Left forelimb (tissue), 1 donor: ENCODE data around the gene SMIM35.

Experiments
- DNase-seq: peaks from one replicate; pipeline ENCODE4 v3.0.0-alpha.2; 2018; ENCODE audit warnings: low spot score

The SMIM35 gene

GRCh38 chr11:118057251-118058145 lies 29.3 kb downstream of the SMIM35 start:
- DNase-seq: peak; percentile 34

- no peak for DNase-seq
Measured at GRCh38 chr11:118056806-118057205, 30.0 kb downstream of the SMIM35 start.

GRCh38 chr11:118055966-118056365 lies 30.8 kb downstream of the SMIM35 start:
- DNase-seq: peak; percentile 38

GRCh38 chr11:118054712-118055640 lies 31.8 kb downstream of the SMIM35 start:
- DNase-seq: no peak

GRCh38 chr11:118052581-118053206 lies 34.1 kb downstream of the SMIM35 start:
- DNase-seq: no peak

GRCh38 chr11:118051611-118052461 lies 34.9 kb downstream of the SMIM35 start:
- no peak for DNase-seq

- no peak for DNase-seq
Measured at GRCh38 chr11:118051136-118051610, 35.6 kb downstream of the SMIM35 start.

GRCh38 chr11:118050208-118050891 lies 36.4 kb downstream of the SMIM35 start:
- DNase-seq: no peak

GRCh38 chr11:118049771-118050170 lies 37.0 kb downstream of the SMIM35 start:
- no peak for DNase-seq

GRCh38 chr11:118048472-118049370 lies 38.0 kb downstream of the SMIM35 start:
- no peak for DNase-seq

- DNase-seq: no peak
Measured at GRCh38 chr11:118047749-118048148, 39.0 kb downstream of the SMIM35 start.

- DNase-seq: no peak
Measured at GRCh38 chr11:118046964-118047700, 39.6 kb downstream of the SMIM35 start.

GRCh38 chr11:118046051-118046963 lies 40.5 kb downstream of the SMIM35 start:
- no peak for DNase-seq

GRCh38 chr11:118045191-118045590 lies 41.6 kb downstream of the SMIM35 start:
- no peak for DNase-seq

- DNase-seq: no peak
Measured at GRCh38 chr11:118042796-118043195, 44.0 kb downstream of the SMIM35 start.

- DNase-seq: no peak
Measured at GRCh38 chr11:118042141-118042540, 44.6 kb downstream of the SMIM35 start.

- no peak for DNase-seq
Measured at GRCh38 chr11:118033443-118033842, 53.3 kb downstream of the SMIM35 start.

GRCh38 chr11:118028626-118029025 lies 58.1 kb downstream of the SMIM35 start:
- no peak for DNase-seq
